Fibroblast of villous mesenchyme (primary cell): ENCODE measurements around the gene NECAP2. TPM values are rescaled to one million over a fixed set of nuclear protein-coding genes. Genes with fewer than 3 reads are reported as not detected.
"Not testable (repeated sequence)": the region's sequence is repeated elsewhere in the genome, so short reads cannot be mapped to it uniquely, and the experiment has no call there.

Source experiments
- DNase-seq: peaks from one replicate; pipeline ENCODE4 v3.0.0-alpha.2; 2010; ENCODE audit warnings: low read depth
- H3K4me3 ChIP-seq: 2 replicates; pipeline ENCODE4 v1.5.1; 2011; ENCODE audit warnings: low read depth, mild to moderate bottlenecking, low read length
- CTCF ChIP-seq: IDR thresholded peaks from 2 replicates; pipeline ENCODE4 v1.5.1; 2012; ENCODE audit warnings: low read depth, mild to moderate bottlenecking, low read length; ENCODE audit not compliant: insufficient read depth
- total RNA-seq: library from RNA; depleted of rRNA; stranded (reverse); fragments of >200 nt; gene quantifications from 2 replicates; pipeline ENCODE4 v1.2.3, GENCODE V29; 2012

The NECAP2 gene
- total RNA-seq, 1 donor: 104 TPM

GRCh38 chr1:16474891-16475290 is 34.4 kb downstream of the NECAP2 start:
- peak; percentile 19 for TF ChIP-seq CTCF
- DNase-seq: peak; percentile 6
- H3K4me3 ChIP-seq: not testable (repeated sequence)

GRCh38 chr1:16475771-16476770 is 35.5 kb downstream of the NECAP2 start:
- not testable (repeated sequence) for DNase-seq, H3K4me3 ChIP-seq

- H3K4me3 ChIP-seq: no peak overlapping the region
- DNase-seq: no peak
- no peak for TF ChIP-seq CTCF
Measured at GRCh38 chr1:16478091-16478490, 37.6 kb downstream of the NECAP2 start.

- H3K4me3 ChIP-seq, DNase-seq: not testable (repeated sequence)
Measured at GRCh38 chr1:16483146-16483545, 42.6 kb downstream of the NECAP2 start.

GRCh38 chr1:16483639-16484500 is 43.3 kb downstream of the NECAP2 start:
- not testable (repeated sequence) for DNase-seq, H3K4me3 ChIP-seq

- no peak for DNase-seq
- TF ChIP-seq CTCF: no peak
- H3K4me3 ChIP-seq: no peak overlapping the region
Measured at GRCh38 chr1:16484501-16484835, 43.9 kb downstream of the NECAP2 start.

- no peak overlapping the region for H3K4me3 ChIP-seq
- DNase-seq: no peak
- TF ChIP-seq CTCF: no peak
Measured at GRCh38 chr1:16484931-16485330, 44.4 kb downstream of the NECAP2 start.

GRCh38 chr1:16486316-16486715 is 45.8 kb downstream of the NECAP2 start:
- not testable (repeated sequence) for H3K4me3 ChIP-seq, DNase-seq

- DNase-seq, H3K4me3 ChIP-seq: not testable (repeated sequence)
Measured at GRCh38 chr1:16487011-16487410, 46.5 kb downstream of the NECAP2 start.

- not testable (repeated sequence) for DNase-seq, H3K4me3 ChIP-seq
Measured at GRCh38 chr1:16489195-16489880, 48.8 kb downstream of the NECAP2 start.
